GM12878 (cell line): ENCODE results near the gene TNNT1. TPM values are rescaled to one million over a fixed set of nuclear protein-coding genes. Genes with fewer than 3 reads are reported as not detected.

ENCODE experiments used
- ATAC-seq: fragments of 200-7000 bp; cut with Tn5 transposase; 3 replicates; pipeline ENCODE4 v1.9.1; 2020; ENCODE audit warnings: mild to moderate bottlenecking, moderate library complexity
- BruUV-seq: library from RNA; stranded (reverse); fragments of 400-500 nt; replicated peaks from 2 replicates; lab custom pipeline; 2021; lab: Mats Ljungman, UMichigan
- CTCF ChIA-PET: fragments of 300-600 bp; sonication (Branson Sonifier 250); formaldehyde crosslinking; extraction: SDS; loops from one replicate; lab custom pipeline; 2021; ENCODE audit warnings: inconsistent platforms; lab: Yijun Ruan, JAX
- POLR2A ChIA-PET: fragments of 350-600 bp; formaldehyde crosslinking; extraction: SDS; loops from one replicate; lab custom pipeline; 2021; ENCODE audit warnings: inconsistent platforms; lab: Charles Lee
- RAD21 ChIA-PET: fragments of 300-600 bp; sonication (Branson Sonifier 250); formaldehyde crosslinking; loops from one replicate; lab custom pipeline; 2023; ENCODE audit warnings: antibody characterized with exemption; ENCODE audit not compliant: unreplicated experiment; lab: Charles Lee
- SMC1A ChIA-PET: fragments of 300-600 bp; sonication (Branson Sonifier 250); formaldehyde crosslinking; loops from one replicate; lab custom pipeline; 2023; ENCODE audit not compliant: unreplicated experiment, uncharacterized antibody; lab: Charles Lee
- DNase-seq: peaks from one replicate; pipeline ENCODE4 v3.0.0-alpha.2; 2011; ENCODE audit warnings: low read depth, low spot score
- FAIRE-seq: peaks from 3 replicates; lab custom pipeline; 2011; peaks lifted over from hg19 to GRCh38; lab: Jason Lieb, UNC
- H2AFZ ChIP-seq: 2 replicates; pipeline ENCODE4 v1.6.0; 2011; ENCODE audit warnings: low read depth, low read length, control low read depth; ENCODE audit not compliant: control insufficient read depth
- H3K27ac ChIP-seq: 2 replicates; pipeline ENCODE4 v1.5.1; 2011; ENCODE audit warnings: control low read depth; ENCODE audit not compliant: control insufficient read depth, insufficient read depth
- H3K27me3 ChIP-seq, 2 experiments: replicated peaks in 1 of 2; 2 replicates each; pipeline versions ENCODE4 v1.6.0 to v1.6.1; 2011; ENCODE audit warnings: low read length in 1 of 2; ENCODE audit not compliant: control insufficient read depth in 2 of 2, insufficient read depth in 2 of 2
- H3K36me3 ChIP-seq, 2 experiments: 2 replicates each; pipeline ENCODE4 v1.5.1; 2011; ENCODE audit warnings: low read length in 1 of 2; ENCODE audit not compliant: control insufficient read depth in 2 of 2, insufficient read depth in 2 of 2
- H3K4me1 ChIP-seq: 2 replicates; pipeline ENCODE4 v1.6.1; 2011; ENCODE audit warnings: mild to moderate bottlenecking, low read length, moderate library complexity, mixed read lengths; ENCODE audit not compliant: control insufficient read depth, insufficient read depth
- H3K4me2 ChIP-seq: 2 replicates; pipeline ENCODE4 v1.6.0; 2011; ENCODE audit warnings: control low read depth; ENCODE audit not compliant: control insufficient read depth, insufficient read depth
- H3K4me3 ChIP-seq: fragments of 200-600 bp; sonication (generic); 2 replicates; pipeline ENCODE4 v1.5.1; 2016
- H3K79me2 ChIP-seq: 2 replicates; pipeline ENCODE4 v1.6.0; 2011; ENCODE audit warnings: low read length; ENCODE audit not compliant: control insufficient read depth, insufficient read depth
- H3K9ac ChIP-seq: 2 replicates; pipeline ENCODE4 v1.8.0; 2011; ENCODE audit warnings: low read length, control low read depth, mixed read lengths; ENCODE audit not compliant: control insufficient read depth, insufficient read depth
- H3K9me3 ChIP-seq: replicated peaks from 3 replicates; pipeline ENCODE4 v1.5.1; 2011; ENCODE audit warnings: mild to moderate bottlenecking, low read length; ENCODE audit not compliant: control insufficient read depth, insufficient read depth
- H4K20me1 ChIP-seq: 2 replicates; pipeline ENCODE4 v1.6.0; 2011; ENCODE audit not compliant: control insufficient read depth, insufficient read depth
- KDM1A ChIP-seq: fragments of 200-600 bp; sonication (generic); IDR thresholded peaks from 2 replicates; pipeline ENCODE4 v1.6.1; 2016; ENCODE audit warnings: borderline replicate concordance
- MAX ChIP-seq: IDR thresholded peaks from 2 replicates; pipeline ENCODE4 v1.6.1; 2012; ENCODE audit warnings: low read depth, low read length, improper control_type of control experiment
- MTA2 ChIP-seq: fragments of 450-650 bp; IDR thresholded peaks from 2 replicates; pipeline ENCODE4 v1.6.1; 2016; ENCODE audit warnings: low read depth, mild to moderate bottlenecking, moderate library complexity
- MXI1 ChIP-seq: fragments of 150-350 bp; IDR thresholded peaks from 2 replicates; pipeline ENCODE4 v1.6.1; 2011; ENCODE audit warnings: low read depth, mild to moderate bottlenecking, inconsistent platforms, low read length, improper control_type of control experiment
- MYB ChIP-seq: fragments of 150-350 bp; IDR thresholded peaks from 2 replicates; pipeline ENCODE4 v1.6.1; 2014; ENCODE audit warnings: mild to moderate bottlenecking, low read depth, low read length, borderline replicate concordance
- POLR2A ChIP-seq: IDR thresholded peaks from 2 replicates; pipeline ENCODE4 v1.6.1; 2011; ENCODE audit warnings: low read depth, mild to moderate bottlenecking, low read length
- POLR2AphosphoS5 ChIP-seq: IDR thresholded peaks from 2 replicates; pipeline ENCODE4 v1.6.1; 2011; ENCODE audit warnings: mild to moderate bottlenecking, low read length, inconsistent platforms
- RAD21 ChIP-seq: IDR thresholded peaks from 2 replicates; pipeline ENCODE4 v1.6.1; 2011; ENCODE audit warnings: mild to moderate bottlenecking, low read depth, low read length, moderate library complexity; ENCODE audit not compliant: insufficient read depth
- RB1 ChIP-seq: fragments of 450-650 bp; formaldehyde crosslinking; IDR thresholded peaks from 2 replicates; pipeline ENCODE4 v1.6.1; 2017; ENCODE audit warnings: mild to moderate bottlenecking, borderline replicate concordance
- ZNF217 ChIP-seq: fragments of 450-650 bp; IDR thresholded peaks from 2 replicates; pipeline ENCODE4 v1.6.1; 2017; ENCODE audit warnings: antibody characterized with exemption, mild to moderate bottlenecking
- ZNF384 ChIP-seq: IDR thresholded peaks from 2 replicates; pipeline ENCODE4 v1.6.1; 2012; ENCODE audit warnings: low read depth, mild to moderate bottlenecking, low read length, improper control_type of control experiment, borderline replicate concordance
- ZSCAN29 ChIP-seq: fragments of 450-650 bp; IDR thresholded peaks from 2 replicates; pipeline ENCODE4 v1.6.1; 2017; ENCODE audit warnings: mild to moderate bottlenecking, moderate library complexity
- WGBS: methylation state at CpG from one replicate; pipeline ENCODE4 v1.1.6; 2016; ENCODE audit warnings: low lambda C conversion rate; ENCODE audit not compliant: insufficient replicate concordance, insufficient coverage; ENCODE audit errors: missing lambda C conversion rate; 5-methylcytosine and 5-hydroxymethylcytosine counted together
- in situ Hi-C: fragments of 300-500 bp; cut with MboI; formaldehyde crosslinking; loops from 9 replicates; pipeline ENCODE4 v1.14.3; 2018; ENCODE audit warnings: mixed read lengths
- intact Hi-C: fragments of 100-400 bp; cut with micrococcal nuclease; formaldehyde crosslinking; loops from one replicate; pipeline ENCODE4 v1.14.2; 2022; ENCODE audit not compliant: unreplicated experiment
- polyA plus RNA-seq, 11 experiments: library from polyadenylated mRNA; depleted of rRNA in 4 of 11; unstranded in 6 of 11; stranded (reverse) in 5 of 11; fragments of >200 nt; fragmentation: Nextera tagmentation in 4 of 11; fragmentation: Illumina TruSeq in 1 of 11; extraction: Ambion mirVana in 4 of 11; extraction: Trizol in 1 of 11; gene quantifications; 1 replicate in 1 of 11; 2 replicates in 10 of 11; pipeline versions ENCODE4 v1.2.1 to v1.2.3, GENCODE V29; 2011 to 2016; ENCODE audit warnings: inconsistent platforms in 2 of 11, missing spikeins in 2 of 11, low read depth in 1 of 11
- total RNA-seq, 4 experiments: library from RNA; depleted of rRNA in 3 of 4; stranded (reverse); fragments of >200 nt in 3 of 4; fragmentation: Illumina TruSeq in 1 of 4; extraction: Trizol in 1 of 4; gene quantifications; 2 replicates each; pipeline versions ENCODE4 v1.2.1 to v1.2.3, GENCODE V29; 2013 to 2021

Gene TNNT1
- total and polyA plus RNA-seq, 10 of the 15 experiments (the other 5 are each of a cell fraction or from before 2014, with no cell fraction given), result 0.26 to 0.62 (median 0.37) TPM; not detected in 7

GRCh38 chr19:55111238-55111831 is 37.7 kb downstream of the TNNT1 start:
- ChIA-PET CTCF (no interaction called here), SMC1A (no interaction called here), RAD21 (no interaction called here), POLR2A (no interaction called here)
- H3K27ac ChIP-seq, result no peak overlapping the region
- no peak overlapping the region for H2AFZ ChIP-seq
- no peak for DNase-seq
- H3K4me3 ChIP-seq, result no peak overlapping the region
- no peak overlapping the region for H3K4me2 ChIP-seq
- intact Hi-C loops (no loop called here), in situ Hi-C loops (no loop called here)
- H3K9me3 ChIP-seq, result no peaks in the 10 kb centered on the region
- peaks cover 12% of the 10 kb centered on the region for H3K4me1 ChIP-seq
- FAIRE-seq, result no peak
- H4K20me1 ChIP-seq, result no peaks in the 10 kb centered on the region
- WGBS, result 87% methylated on average over 21 of the region's 21 CpGs
- BruUV-seq, result no TSS peak
- no peak for TF ChIP-seq ZNF217
- TF ChIP-seq ZNF384, result no peak
- no peak for TF ChIP-seq POLR2AphosphoS5
- TF ChIP-seq MTA2, result no peak
- no peak for TF ChIP-seq MXI1
- no peak for TF ChIP-seq RB1
- TF ChIP-seq MYB, result no peak
- TF ChIP-seq ZSCAN29, result no peak
- TF ChIP-seq POLR2A, result no peak
- TF ChIP-seq KDM1A, result no peak
- TF ChIP-seq RAD21, result no peak
- TF ChIP-seq MAX, result no peak
- TF ChIP-seq, all 136 proteins: peak for 0
- no peak overlapping the region for H3K9ac ChIP-seq
- ATAC-seq, result no peak
- no peaks in the 10 kb centered on the region for H3K27me3 ChIP-seq
- peaks cover 29% of the 10 kb centered on the region for H3K79me2 ChIP-seq
- peaks cover 0 to 6% of the 10 kb centered on the region in 2 experiments; a peak in 3 of 4 replicates for H3K36me3 ChIP-seq
